PFSK-1 (cell line): ENCODE data around the gene RERE.

ENCODE experiments used
- FOXP2 ChIP-seq: optimal IDR thresholded peaks from 2 replicates; pipeline ENCODE3; 2011; ENCODE audit warnings: borderline replicate concordance, control low read depth, inconsistent platforms; ENCODE audit not compliant: insufficient read depth; ENCODE audit errors: extremely low read length, extremely low read depth
- POLR2AphosphoS5 ChIP-seq: IDR thresholded peaks from 2 replicates; pipeline ENCODE4 v1.6.1; 2012; ENCODE audit warnings: low read depth, mild to moderate bottlenecking, control low read depth, low read length, moderate library complexity
- REST ChIP-seq, 2 experiments: IDR thresholded peaks; 2 replicates each; pipeline versions ENCODE4 v1.6.1 to v1.8.0; 2011 to 2012; ENCODE audit warnings: low read depth in 2 of 2, low read length in 2 of 2, control low read depth in 1 of 2, inconsistent platforms in 1 of 2, mild to moderate bottlenecking in 1 of 2, moderate library complexity in 1 of 2; ENCODE audit not compliant: insufficient read depth in 1 of 2
- SIN3A ChIP-seq: IDR thresholded peaks from 2 replicates; pipeline ENCODE4 v1.6.1; 2012; ENCODE audit warnings: mild to moderate bottlenecking, low read length, moderate library complexity, borderline replicate concordance; ENCODE audit not compliant: insufficient read depth
- TAF1 ChIP-seq: IDR thresholded peaks from 2 replicates; pipeline ENCODE4 v1.6.1; 2012; ENCODE audit warnings: low read length, control low read depth, borderline replicate concordance; ENCODE audit not compliant: insufficient read depth

RERE gene

DNA sequence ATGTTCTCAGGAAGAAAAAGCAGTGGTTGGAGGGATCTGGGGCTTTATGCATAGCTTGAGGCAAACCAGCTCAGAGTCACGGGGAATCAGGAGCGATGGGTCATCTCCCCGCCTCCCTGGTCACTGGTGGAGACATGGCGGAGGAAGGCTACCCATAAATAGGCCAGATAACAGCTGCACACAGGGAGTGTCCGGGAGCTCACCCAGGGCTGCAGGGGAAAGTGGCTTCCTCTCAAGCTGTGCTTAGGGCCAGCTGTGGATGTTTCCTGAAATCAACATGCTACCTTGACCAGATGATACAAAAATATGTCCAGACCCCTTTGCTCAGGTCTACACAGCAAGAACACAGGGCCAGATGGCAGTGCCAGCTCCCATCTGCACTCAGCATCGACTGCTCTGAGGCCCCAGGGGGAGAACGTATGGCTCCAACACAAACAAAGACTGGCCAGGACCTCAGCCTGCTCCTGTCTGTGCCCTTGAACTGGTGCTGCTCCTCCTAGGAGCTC lies 27.1 kb upstream of the RERE start:
- TF ChIP-seq REST (IDR thresholded peaks at IDR 0.05; ENCODE audit: insufficient read depth in 1 of 2, low read depth in 2 of 2, low read length in 2 of 2) (no peak), SIN3A (no peak), FOXP2 (no peak), TAF1 (no peak)

- no peak for TF ChIP-seq FOXP2
- TF ChIP-seq TAF1, result no peak
- TF ChIP-seq REST (IDR thresholded peaks at IDR 0.05; ENCODE audit: insufficient read depth in 1 of 2, low read depth in 2 of 2, low read length in 2 of 2), result no peak
- TF ChIP-seq SIN3A, result no peak
- no peak for TF ChIP-seq POLR2AphosphoS5
Measured at GRCh38 chr1:8841395-8841794, 24.0 kb upstream of the RERE start.

DNA sequence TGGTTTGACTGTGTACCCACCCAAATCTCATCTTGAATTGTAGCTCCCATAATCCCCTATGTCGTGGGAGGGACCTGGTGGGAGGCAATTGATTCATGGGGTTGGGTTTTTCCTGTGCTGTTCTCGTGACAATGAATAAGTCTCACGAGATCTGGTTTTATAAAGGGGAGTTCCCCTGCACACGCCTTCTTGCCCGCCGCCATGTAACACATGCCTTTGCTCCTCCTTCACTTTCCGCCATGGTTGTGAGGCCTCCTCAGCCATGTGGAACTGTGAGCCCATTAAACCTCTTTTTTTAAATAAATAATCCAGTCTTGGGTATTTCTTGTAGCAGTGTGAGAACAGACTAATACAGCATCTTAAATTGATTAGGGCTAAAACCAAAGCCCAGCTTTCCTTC lies 22.6 kb upstream of the RERE start:
- TF ChIP-seq SIN3A, result no peak
- no peak for TF ChIP-seq TAF1
- TF ChIP-seq POLR2AphosphoS5, result no peak
- no peak for TF ChIP-seq REST (IDR thresholded peaks at IDR 0.05; ENCODE audit: insufficient read depth in 1 of 2, low read depth in 2 of 2, low read length in 2 of 2)
- no peak for TF ChIP-seq FOXP2

- TF ChIP-seq POLR2AphosphoS5 (no peak), REST (IDR thresholded peaks at IDR 0.05; ENCODE audit: insufficient read depth in 1 of 2, low read depth in 2 of 2, low read length in 2 of 2) (no peak), FOXP2 (no peak), TAF1 (no peak), SIN3A (no peak)
Measured at GRCh38 chr1:8835941-8836643, 18.7 kb upstream of the RERE start.

GRCh38 chr1:8831340-8831739 lies 13.9 kb upstream of the RERE start:
- TF ChIP-seq POLR2AphosphoS5 (no peak), REST (IDR thresholded peaks at IDR 0.05; ENCODE audit: insufficient read depth in 1 of 2, low read depth in 2 of 2, low read length in 2 of 2) (no peak), SIN3A (no peak), FOXP2 (no peak), TAF1 (no peak)
